22Rv1 (cell line): ENCODE measurements around the gene MRPL45.
A peak's percentile ranks its signal among the peaks of the same experiment; 100 is the strongest.

ENCODE experiments used
- H3K27ac ChIP-seq: fragments of 450-650 bp; 2 replicates; pipeline ENCODE4 v1.5.1; 2017
- ZFX ChIP-seq: fragments of 450-650 bp; IDR thresholded peaks from 2 replicates; pipeline ENCODE4 v1.6.1; 2017; ENCODE audit warnings: antibody characterized with exemption, borderline replicate concordance
- TF ChIP-seq, protein P1 (sequence below): fragments of 450-650 bp; IDR thresholded peaks from 2 replicates; pipeline ENCODE4 v1.5.1; 2017; ENCODE audit warnings: mild to moderate bottlenecking

Gene MRPL45

DNA sequence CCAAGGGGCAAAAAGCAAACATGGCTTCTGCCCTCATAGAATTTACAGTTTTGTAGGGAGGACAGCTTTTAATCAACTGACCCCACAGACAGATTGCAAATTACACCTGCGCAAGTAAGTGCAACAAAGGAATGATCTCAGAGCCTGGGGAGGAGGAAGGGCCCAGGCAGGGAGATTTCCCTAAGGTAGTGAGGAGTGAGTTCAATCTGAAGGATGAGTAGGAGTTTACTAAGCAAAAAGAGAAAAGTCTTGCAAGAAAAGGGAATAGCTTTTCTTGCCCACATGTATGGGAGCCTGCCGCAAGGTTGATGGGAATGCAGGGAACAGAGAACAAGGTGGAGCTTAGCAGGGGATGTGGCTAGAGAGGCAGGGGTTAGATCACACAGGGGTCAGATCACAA lies 53.1 kb downstream of the MRPL45 start:
- 0 out of 2 replicates have a peak overlapping the region, but pooled peaks have one; percentile 1 for H3K27ac ChIP-seq
- no peak for TF ChIP-seq ZFX
- TF ChIP-seq, protein P1, sequence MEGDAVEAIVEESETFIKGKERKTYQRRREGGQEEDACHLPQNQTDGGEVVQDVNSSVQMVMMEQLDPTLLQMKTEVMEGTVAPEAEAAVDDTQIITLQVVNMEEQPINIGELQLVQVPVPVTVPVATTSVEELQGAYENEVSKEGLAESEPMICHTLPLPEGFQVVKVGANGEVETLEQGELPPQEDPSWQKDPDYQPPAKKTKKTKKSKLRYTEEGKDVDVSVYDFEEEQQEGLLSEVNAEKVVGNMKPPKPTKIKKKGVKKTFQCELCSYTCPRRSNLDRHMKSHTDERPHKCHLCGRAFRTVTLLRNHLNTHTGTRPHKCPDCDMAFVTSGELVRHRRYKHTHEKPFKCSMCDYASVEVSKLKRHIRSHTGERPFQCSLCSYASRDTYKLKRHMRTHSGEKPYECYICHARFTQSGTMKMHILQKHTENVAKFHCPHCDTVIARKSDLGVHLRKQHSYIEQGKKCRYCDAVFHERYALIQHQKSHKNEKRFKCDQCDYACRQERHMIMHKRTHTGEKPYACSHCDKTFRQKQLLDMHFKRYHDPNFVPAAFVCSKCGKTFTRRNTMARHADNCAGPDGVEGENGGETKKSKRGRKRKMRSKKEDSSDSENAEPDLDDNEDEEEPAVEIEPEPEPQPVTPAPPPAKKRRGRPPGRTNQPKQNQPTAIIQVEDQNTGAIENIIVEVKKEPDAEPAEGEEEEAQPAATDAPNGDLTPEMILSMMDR, result no peak

DNA sequence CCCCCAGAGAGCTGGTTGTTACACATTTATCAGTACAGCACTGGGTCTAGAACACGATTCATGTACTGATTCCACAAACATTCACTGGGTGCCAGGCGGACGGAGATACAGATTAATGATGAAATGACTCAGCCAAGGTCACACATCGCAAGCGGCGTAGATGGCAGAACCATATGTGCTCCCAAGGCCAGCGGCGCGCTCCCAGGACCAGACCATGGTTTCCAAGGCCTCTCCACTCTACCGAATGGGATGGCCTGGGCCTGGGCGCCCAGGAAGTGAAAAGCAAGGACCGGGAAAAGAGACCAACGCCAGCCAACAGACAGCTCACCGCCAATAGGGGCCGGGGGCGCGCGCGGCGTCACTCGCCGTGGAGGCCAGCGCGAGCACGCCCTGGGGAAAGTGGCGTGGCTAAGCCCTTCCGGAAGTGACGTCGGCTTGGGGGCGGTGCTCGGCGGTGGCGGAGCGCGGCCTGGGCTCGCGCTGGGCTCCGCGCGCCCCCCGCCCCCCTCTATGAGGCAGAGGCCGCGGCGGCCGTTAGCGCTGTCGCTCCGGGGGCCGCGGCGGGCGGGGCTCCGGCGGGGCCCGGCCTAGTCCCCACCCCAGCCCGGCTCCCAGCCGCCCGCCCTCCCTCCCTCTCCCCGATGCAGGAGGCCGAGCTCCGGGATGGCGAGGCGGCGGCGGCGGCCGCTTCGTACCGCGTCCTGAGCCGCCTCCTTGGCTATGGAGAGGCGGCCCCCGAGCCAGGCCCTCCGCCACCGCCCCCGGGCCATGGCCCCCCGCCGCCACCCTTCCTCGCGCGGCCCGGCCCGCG lies 54.6 kb downstream of the MRPL45 start, which contains the start of gene SOCS7:
TSS of gene SOCS7 (plus strand) at position 433 of the 811 bp plus-strand sequence. CDS start at position 642, 209 bp downstream.
- peak within 1 kb of the TSS; percentile 73 for H3K27ac ChIP-seq
- TF ChIP-seq, protein P1, result no peak
- no peak for TF ChIP-seq ZFX

DNA sequence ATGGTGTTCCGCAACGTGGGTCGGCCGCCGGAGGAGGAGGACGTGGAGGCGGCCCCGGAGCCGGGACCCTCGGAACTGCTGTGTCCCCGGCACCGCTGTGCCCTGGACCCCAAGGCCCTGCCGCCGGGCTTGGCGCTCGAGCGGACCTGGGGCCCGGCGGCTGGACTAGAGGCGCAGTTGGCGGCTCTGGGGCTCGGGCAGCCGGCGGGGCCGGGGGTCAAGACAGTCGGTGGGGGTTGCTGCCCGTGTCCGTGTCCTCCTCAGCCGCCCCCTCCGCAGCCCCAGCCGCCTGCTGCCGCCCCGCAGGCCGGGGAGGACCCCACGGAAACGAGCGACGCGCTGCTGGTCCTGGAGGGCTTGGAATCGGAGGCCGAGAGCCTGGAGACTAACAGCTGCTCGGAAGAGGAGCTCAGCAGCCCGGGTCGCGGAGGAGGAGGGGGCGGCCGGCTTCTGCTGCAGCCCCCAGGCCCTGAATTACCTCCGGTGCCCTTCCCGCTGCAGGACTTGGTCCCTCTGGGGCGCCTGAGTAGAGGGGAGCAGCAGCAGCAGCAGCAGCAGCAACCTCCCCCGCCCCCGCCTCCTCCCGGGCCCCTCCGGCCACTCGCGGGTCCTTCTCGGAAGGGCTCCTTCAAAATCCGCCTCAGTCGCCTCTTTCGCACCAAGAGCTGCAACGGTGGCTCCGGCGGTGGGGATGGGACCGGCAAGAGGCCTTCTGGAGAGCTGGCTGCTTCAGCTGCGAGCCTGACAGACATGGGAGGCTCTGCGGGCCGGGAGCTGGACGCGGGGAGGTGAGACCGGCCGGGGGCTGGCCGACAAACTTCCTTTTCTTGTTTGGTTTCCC lies 55.5 kb downstream of the MRPL45 start:
- no peak for TF ChIP-seq ZFX
- TF ChIP-seq, protein P1, result no peak
- H3K27ac ChIP-seq, result peak overlapping the region; percentile 73

DNA sequence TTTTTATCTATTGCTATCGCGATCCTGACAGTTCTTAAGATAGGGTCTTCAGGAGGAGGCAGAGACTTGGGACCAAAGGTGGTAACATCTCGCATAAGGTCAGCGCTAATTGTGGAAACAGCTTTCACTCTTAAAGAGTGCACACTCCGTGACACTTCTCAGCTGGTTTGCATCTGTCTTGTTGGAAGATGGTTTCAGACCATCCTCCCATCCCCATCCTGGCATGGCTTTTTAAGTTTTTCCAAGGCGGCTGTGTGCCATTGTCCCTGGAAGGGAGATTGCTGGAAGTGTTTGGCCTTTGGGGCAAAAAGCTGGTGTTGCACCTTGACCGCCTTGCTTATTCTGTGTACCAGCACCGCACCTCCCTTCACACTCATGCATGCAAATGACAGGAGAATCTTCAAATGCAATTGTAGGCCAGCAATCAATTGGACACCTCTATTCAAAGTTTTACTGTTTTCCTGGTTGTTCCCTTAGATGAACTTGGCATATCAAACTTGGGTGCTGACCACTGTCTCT lies 56.2 kb downstream of the MRPL45 start:
- H3K27ac ChIP-seq, result no peak overlapping the region
- TF ChIP-seq ZFX, result no peak
- TF ChIP-seq, protein P1, result no peak

DNA sequence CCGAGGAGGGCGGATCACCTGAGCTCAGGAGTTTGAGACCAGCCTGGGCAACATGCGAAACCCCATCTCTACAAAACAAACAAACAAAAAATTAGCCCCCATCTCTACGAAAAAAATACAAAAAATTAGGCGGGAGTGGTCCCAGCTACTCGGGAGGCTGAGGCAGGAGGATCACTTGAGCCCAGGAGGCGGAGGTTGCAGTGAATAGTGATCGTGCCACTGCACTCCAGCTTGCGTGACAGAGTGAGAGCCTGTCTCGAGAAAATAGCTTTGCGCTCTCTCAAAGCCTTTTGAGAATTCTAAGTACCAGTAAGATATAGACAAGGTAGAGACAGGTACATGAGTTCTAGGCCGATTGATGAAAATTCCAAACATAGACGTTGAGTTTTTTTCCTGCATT lies 56.7 kb downstream of the MRPL45 start:
- no peak overlapping the region for H3K27ac ChIP-seq

GRCh38 chr17:38354466-38354865 lies 57.5 kb downstream of the MRPL45 start:
- no peak overlapping the region for H3K27ac ChIP-seq
- TF ChIP-seq, protein P1, result no peak
- no peak for TF ChIP-seq ZFX

More for the DNA sequence above, 56.7 kb downstream of the MRPL45 start:
- TF ChIP-seq ZFX, result no peak

DNA sequence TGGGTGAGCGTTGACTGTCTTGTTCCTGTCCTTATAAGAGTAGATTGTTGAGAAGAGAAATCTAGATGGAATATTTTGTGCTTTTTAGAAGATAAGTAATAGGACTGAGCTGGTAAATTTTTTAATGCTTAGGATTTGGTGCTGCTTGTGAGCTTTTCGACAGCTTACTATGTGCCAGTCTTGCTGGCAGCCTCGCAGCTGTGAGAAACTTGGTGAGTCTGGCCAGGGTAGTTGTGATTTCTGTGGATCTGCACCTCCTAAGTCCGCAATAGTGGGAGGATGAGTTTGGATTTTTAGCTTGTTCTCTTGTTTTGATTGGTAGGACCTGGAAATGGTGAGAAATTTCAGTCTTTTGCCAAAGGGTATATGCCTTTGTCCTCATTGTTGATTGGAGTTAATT lies 58.3 kb downstream of the MRPL45 start:
- TF ChIP-seq, protein P1, result no peak
- TF ChIP-seq ZFX, result no peak
- no peak overlapping the region for H3K27ac ChIP-seq
